ENCODE data around the gene IL12RB1. TPM values are rescaled to one million over a fixed set of nuclear protein-coding genes. Genes with fewer than 3 reads are reported as not detected.
A peak's percentile ranks its signal among the peaks of the same experiment; 100 is the strongest.

IL12RB1 gene
- total RNA-seq, 3 donors from 2014 or later (not counting 1 experiment from before 2014, with no cell fraction given) = 90.1 to 105 (median 95.7) TPM

GRCh38 chr19:18051887-18052286 is 34.8 kb downstream of the IL12RB1 start:
- Histone ChIP-seq H3K4me1 (ENCODE audit: control insufficient read depth, insufficient read depth, low read length) (no peaks in the 10 kb centered on the region), H3K36me3 (ENCODE audit: control insufficient read depth, insufficient read depth, low read length) (no peaks in the 10 kb centered on the region), H3K4me3 (ENCODE audit: low read length) (no peak overlapping the region), H3K27me3 (ENCODE audit: control insufficient read depth, insufficient read depth, low read length) (no peaks in the 10 kb centered on the region), H3K27ac (ENCODE audit: low read length) (no peak overlapping the region), H3K9me3 (ENCODE audit: control insufficient read depth, insufficient read depth, low read length) (no peaks in the 10 kb centered on the region)
- no peak overlapping the region for H3K4me3 Mint-ChIP-seq
- ATAC-seq = no peak
- no peak overlapping the region for H3K27ac Mint-ChIP-seq
- WGBS (ENCODE audit: insufficient coverage) = 71% methylated on average over 28 of the region's 31 CpGs
- H3K4me1 Mint-ChIP-seq = peaks cover 0 to 11% of the 10 kb centered on the region in 2 donors
- H3K9me3 Mint-ChIP-seq = no peaks in the 10 kb centered on the region
- no peak for TF ChIP-seq CTCF (IDR thresholded peaks at IDR 0.05)
- peaks cover 0 to 10% of the 10 kb centered on the region in 2 donors for H3K27me3 Mint-ChIP-seq (ENCODE audit: low read depth in 2 of 2)
- intact Hi-C loops (cut with micrococcal nuclease) = no loop called here
- DNase-seq = no peak
- H3K36me3 Mint-ChIP-seq = no peaks in the 10 kb centered on the region

- Mint-ChIP-seq H3K9me3 (no peaks in the 10 kb centered on the region), H3K4me3 (no peak overlapping the region), H3K27ac (no peak overlapping the region), H3K27me3 (ENCODE audit: low read depth in 2 of 2) (peaks cover 0 to 18% of the 10 kb centered on the region in 2 donors), H3K4me1 (peaks cover 8 to 31% of the 10 kb centered on the region in 2 donors), H3K36me3 (no peaks in the 10 kb centered on the region)
- WGBS (ENCODE audit: insufficient coverage) = 81% methylated on average over 10 of the region's 10 CpGs
- Histone ChIP-seq H3K27ac (ENCODE audit: low read length) (no peak overlapping the region), H3K4me1 (ENCODE audit: control insufficient read depth, insufficient read depth, low read length) (peaks cover 23% of the 10 kb centered on the region), H3K36me3 (ENCODE audit: control insufficient read depth, insufficient read depth, low read length) (no peaks in the 10 kb centered on the region), H3K4me3 (ENCODE audit: low read length) (no peak overlapping the region), H3K27me3 (ENCODE audit: control insufficient read depth, insufficient read depth, low read length) (no peaks in the 10 kb centered on the region), H3K9me3 (ENCODE audit: control insufficient read depth, insufficient read depth, low read length) (no peaks in the 10 kb centered on the region)
- no peak for ATAC-seq
- no peak for DNase-seq
- intact Hi-C loops (cut with micrococcal nuclease) = no loop called here
- TF ChIP-seq CTCF (IDR thresholded peaks at IDR 0.05) = no peak
Measured at GRCh38 chr19:18049385-18049784, 37.3 kb downstream of the IL12RB1 start.

GRCh38 chr19:18046059-18046718 is 40.5 kb downstream of the IL12RB1 start:
- H3K27ac Mint-ChIP-seq = peak overlapping the region in 1 of 2 donors; percentile 94
- ATAC-seq (no peak), DNase-seq (no peak)
- no peaks in the 10 kb centered on the region for H3K9me3 Mint-ChIP-seq
- WGBS (ENCODE audit: insufficient coverage) = 88% methylated on average over 14 of the region's 14 CpGs
- no peak overlapping the region for H3K4me3 ChIP-seq (ENCODE audit: low read length)
- no peaks in the 10 kb centered on the region for H3K9me3 ChIP-seq (ENCODE audit: control insufficient read depth, insufficient read depth, low read length)
- peaks cover 31% of the 10 kb centered on the region for H3K4me1 ChIP-seq (ENCODE audit: control insufficient read depth, insufficient read depth, low read length)
- no peak for TF ChIP-seq CTCF (IDR thresholded peaks at IDR 0.05)
- peak overlapping the region; percentile 25 for H3K4me3 Mint-ChIP-seq
- no peaks in the 10 kb centered on the region for H3K36me3 ChIP-seq (ENCODE audit: control insufficient read depth, insufficient read depth, low read length)
- H3K4me1 Mint-ChIP-seq = peaks cover 20 to 43% of the 10 kb centered on the region in 2 donors
- no peaks in the 10 kb centered on the region for H3K36me3 Mint-ChIP-seq
- no peak overlapping the region for H3K27ac ChIP-seq (ENCODE audit: low read length)
- peaks cover 7 to 28% of the 10 kb centered on the region in 2 donors for H3K27me3 Mint-ChIP-seq (ENCODE audit: low read depth in 2 of 2)
- intact Hi-C loops (cut with micrococcal nuclease) = no loop called here
- H3K27me3 ChIP-seq (ENCODE audit: control insufficient read depth, insufficient read depth, low read length) = no peaks in the 10 kb centered on the region

All from natural killer cell (primary cell).